Stomach (tissue), 4 donors: ENCODE measurements around the gene PTPRD.

ENCODE experiments used
- CTCF ChIP-seq, 7 experiments: fragments of 450-650 bp in 4 of 7; fragments of 200-600 bp in 3 of 7; sonication (generic) in 3 of 7; IDR thresholded peaks; one replicate each; pipeline ENCODE4 v1.5.1; 2016 to 2019; ENCODE audit warnings: antibody characterized with exemption in 7 of 7, control low read depth in 2 of 7, mild to moderate bottlenecking in 1 of 7
- EP300 ChIP-seq: sonication (generic); formaldehyde crosslinking; IDR thresholded peaks from one replicate; pipeline ENCODE4 v1.6.1; 2017; ENCODE audit warnings: antibody characterized with exemption
- POLR2A ChIP-seq, 4 donors: fragments of 450-650 bp; IDR thresholded peaks; one replicate each; pipeline ENCODE4 v1.6.1; 2016; ENCODE audit warnings: antibody characterized with exemption in 4 of 4, control low read depth in 2 of 4, mild to moderate bottlenecking in 1 of 4, moderate library complexity in 1 of 4
- POLR2AphosphoS5 ChIP-seq, 3 donors: sonication (generic); formaldehyde crosslinking; IDR thresholded peaks; one replicate each; pipeline ENCODE4 v1.6.1; 2016; ENCODE audit warnings: antibody characterized with exemption in 3 of 3

- TF ChIP-seq POLR2AphosphoS5 (IDR thresholded peaks at IDR 0.05) (no peak), EP300 (no peak), CTCF (IDR thresholded peaks at IDR 0.05) (no peak), POLR2A (IDR thresholded peaks at IDR 0.05) (no peak)
Measured at GRCh38 chr9:10512144-10512543, 100.7 kb downstream of the PTPRD start.
